Panc1 (cell line): ENCODE results near the gene FOXA3. TPM values are rescaled to one million over a fixed set of nuclear protein-coding genes. Genes with fewer than 3 reads are reported as not detected.

ENCODE experiments used
- ATAC-seq: fragments of 200-7000 bp; cut with Tn5 transposase; 2 replicates; pipeline ENCODE4 v1.9.1; 2020; ENCODE audit warnings: mild to moderate bottlenecking, moderate library complexity
- BruUV-seq: library from RNA; stranded (reverse); fragments of 400-500 nt; replicated peaks from 2 replicates; lab custom pipeline; 2021; lab: Mats Ljungman, UMichigan
- CTCF ChIA-PET: fragments of 300-600 bp; sonication (Branson Sonifier 250); formaldehyde crosslinking; loops from one replicate; lab custom pipeline; 2022; ENCODE audit warnings: antibody characterized with exemption; lab: Charles Lee
- POLR2A ChIA-PET: fragments of 300-600 bp; sonication (Branson Sonifier 250); formaldehyde crosslinking; loops from one replicate; lab custom pipeline; 2022; ENCODE audit warnings: antibody characterized with exemption; lab: Charles Lee
- DNase-seq: peaks from one replicate; pipeline ENCODE4 v3.0.0-alpha.2; 2010; ENCODE audit warnings: low read depth, low spot score
- H3K27ac ChIP-seq: 2 replicates; pipeline ENCODE4 v1.5.1; 2011; ENCODE audit warnings: mild to moderate bottlenecking, low read length, inconsistent platforms
- H3K27me3 ChIP-seq: fragments of 200-500 bp; sonication (Bioruptor generic); 2 replicates; pipeline ENCODE4 v1.6.0; 2014; ENCODE audit warnings: low read length, inconsistent platforms; ENCODE audit not compliant: control insufficient read depth, insufficient read depth
- H3K36me3 ChIP-seq: fragments of 200-500 bp; sonication (Bioruptor generic); 2 replicates; pipeline ENCODE4 v1.5.1; 2014; ENCODE audit warnings: inconsistent platforms, mild to moderate bottlenecking, low read length, moderate library complexity; ENCODE audit not compliant: control insufficient read depth, insufficient read depth
- H3K4me1 ChIP-seq: 2 replicates; pipeline ENCODE4 v1.5.1; 2011; ENCODE audit warnings: inconsistent platforms, mild to moderate bottlenecking, low read length, moderate library complexity; ENCODE audit not compliant: control insufficient read depth, insufficient read depth
- H3K4me3 ChIP-seq, 2 experiments: 2 replicates each; pipeline ENCODE4 v1.5.1; 2011 to 2012; ENCODE audit warnings: low read depth in 2 of 2, low read length in 2 of 2, mild to moderate bottlenecking in 2 of 2, inconsistent platforms in 1 of 2, moderate library complexity in 1 of 2
- H3K9me3 ChIP-seq: fragments of 200-500 bp; sonication (Bioruptor generic); 2 replicates; pipeline ENCODE4 v1.5.1; 2014; ENCODE audit warnings: low read depth, mild to moderate bottlenecking, inconsistent platforms, low read length, moderate library complexity; ENCODE audit not compliant: control insufficient read depth, insufficient read depth
- POLR2AphosphoS5 ChIP-seq: IDR thresholded peaks from 2 replicates; pipeline ENCODE4 v1.6.1; 2012; ENCODE audit warnings: mild to moderate bottlenecking, low read depth, low read length, moderate library complexity
- SIN3A ChIP-seq: IDR thresholded peaks from 2 replicates; pipeline ENCODE4 v1.6.1; 2012; ENCODE audit warnings: low read depth, mild to moderate bottlenecking, low read length, moderate library complexity, borderline replicate concordance; ENCODE audit not compliant: insufficient read depth
- TCF7L2 ChIP-seq: IDR thresholded peaks from 2 replicates; pipeline ENCODE4 v1.6.1; 2011; ENCODE audit warnings: mild to moderate bottlenecking, low read depth, low read length, inconsistent platforms
- in situ Hi-C: cut with HindIII; loops from 2 replicates; pipeline ENCODE4 v1.10.0; 2016; ENCODE audit warnings: low sequenced_read_pairs, low pct_unique_long_range_greater_than_20kb
- intact Hi-C: fragments of 100-400 bp; cut with micrococcal nuclease; formaldehyde crosslinking; loops from one replicate; pipeline ENCODE4 v1.10.0; 2022; ENCODE audit not compliant: unreplicated experiment
- total RNA-seq: library from RNA; stranded (reverse); gene quantifications from one replicate; pipeline ENCODE4 v1.2.1, GENCODE V29; 2021; ENCODE audit not compliant: unreplicated experiment
- TF ChIP-seq, protein P1 (sequence below): fragments of 450-650 bp; IDR thresholded peaks from 2 replicates; pipeline ENCODE4 v1.5.1; 2017; ENCODE audit warnings: mild to moderate bottlenecking
- TF ChIP-seq, protein P2 (sequence below), 2 experiments: IDR thresholded peaks; 2 replicates each; pipeline ENCODE4 v1.6.1; 2011 to 2012; ENCODE audit warnings: low read depth in 2 of 2, control low read depth in 1 of 2, low read length in 1 of 2, mild to moderate bottlenecking in 1 of 2, moderate library complexity in 1 of 2; ENCODE audit not compliant: insufficient read depth in 1 of 2

Gene FOXA3
- total RNA-seq, 1 experiment from 2014 or later = 0.26 TPM

- TF ChIP-seq, protein P1, sequence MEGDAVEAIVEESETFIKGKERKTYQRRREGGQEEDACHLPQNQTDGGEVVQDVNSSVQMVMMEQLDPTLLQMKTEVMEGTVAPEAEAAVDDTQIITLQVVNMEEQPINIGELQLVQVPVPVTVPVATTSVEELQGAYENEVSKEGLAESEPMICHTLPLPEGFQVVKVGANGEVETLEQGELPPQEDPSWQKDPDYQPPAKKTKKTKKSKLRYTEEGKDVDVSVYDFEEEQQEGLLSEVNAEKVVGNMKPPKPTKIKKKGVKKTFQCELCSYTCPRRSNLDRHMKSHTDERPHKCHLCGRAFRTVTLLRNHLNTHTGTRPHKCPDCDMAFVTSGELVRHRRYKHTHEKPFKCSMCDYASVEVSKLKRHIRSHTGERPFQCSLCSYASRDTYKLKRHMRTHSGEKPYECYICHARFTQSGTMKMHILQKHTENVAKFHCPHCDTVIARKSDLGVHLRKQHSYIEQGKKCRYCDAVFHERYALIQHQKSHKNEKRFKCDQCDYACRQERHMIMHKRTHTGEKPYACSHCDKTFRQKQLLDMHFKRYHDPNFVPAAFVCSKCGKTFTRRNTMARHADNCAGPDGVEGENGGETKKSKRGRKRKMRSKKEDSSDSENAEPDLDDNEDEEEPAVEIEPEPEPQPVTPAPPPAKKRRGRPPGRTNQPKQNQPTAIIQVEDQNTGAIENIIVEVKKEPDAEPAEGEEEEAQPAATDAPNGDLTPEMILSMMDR = no peak
- TF ChIP-seq TCF7L2 (no peak), POLR2AphosphoS5 (no peak)
- TF ChIP-seq, protein P2, sequence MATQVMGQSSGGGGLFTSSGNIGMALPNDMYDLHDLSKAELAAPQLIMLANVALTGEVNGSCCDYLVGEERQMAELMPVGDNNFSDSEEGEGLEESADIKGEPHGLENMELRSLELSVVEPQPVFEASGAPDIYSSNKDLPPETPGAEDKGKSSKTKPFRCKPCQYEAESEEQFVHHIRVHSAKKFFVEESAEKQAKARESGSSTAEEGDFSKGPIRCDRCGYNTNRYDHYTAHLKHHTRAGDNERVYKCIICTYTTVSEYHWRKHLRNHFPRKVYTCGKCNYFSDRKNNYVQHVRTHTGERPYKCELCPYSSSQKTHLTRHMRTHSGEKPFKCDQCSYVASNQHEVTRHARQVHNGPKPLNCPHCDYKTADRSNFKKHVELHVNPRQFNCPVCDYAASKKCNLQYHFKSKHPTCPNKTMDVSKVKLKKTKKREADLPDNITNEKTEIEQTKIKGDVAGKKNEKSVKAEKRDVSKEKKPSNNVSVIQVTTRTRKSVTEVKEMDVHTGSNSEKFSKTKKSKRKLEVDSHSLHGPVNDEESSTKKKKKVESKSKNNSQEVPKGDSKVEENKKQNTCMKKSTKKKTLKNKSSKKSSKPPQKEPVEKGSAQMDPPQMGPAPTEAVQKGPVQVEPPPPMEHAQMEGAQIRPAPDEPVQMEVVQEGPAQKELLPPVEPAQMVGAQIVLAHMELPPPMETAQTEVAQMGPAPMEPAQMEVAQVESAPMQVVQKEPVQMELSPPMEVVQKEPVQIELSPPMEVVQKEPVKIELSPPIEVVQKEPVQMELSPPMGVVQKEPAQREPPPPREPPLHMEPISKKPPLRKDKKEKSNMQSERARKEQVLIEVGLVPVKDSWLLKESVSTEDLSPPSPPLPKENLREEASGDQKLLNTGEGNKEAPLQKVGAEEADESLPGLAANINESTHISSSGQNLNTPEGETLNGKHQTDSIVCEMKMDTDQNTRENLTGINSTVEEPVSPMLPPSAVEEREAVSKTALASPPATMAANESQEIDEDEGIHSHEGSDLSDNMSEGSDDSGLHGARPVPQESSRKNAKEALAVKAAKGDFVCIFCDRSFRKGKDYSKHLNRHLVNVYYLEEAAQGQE (IDR thresholded peaks at IDR 0.05; ENCODE audit: insufficient read depth in 1 of 2, low read depth in 2 of 2, low read length in 1 of 2) = no peak
Measured at GRCh38 chr19:45918721-45919120, 54.6 kb downstream of the FOXA3 start.

DNA sequence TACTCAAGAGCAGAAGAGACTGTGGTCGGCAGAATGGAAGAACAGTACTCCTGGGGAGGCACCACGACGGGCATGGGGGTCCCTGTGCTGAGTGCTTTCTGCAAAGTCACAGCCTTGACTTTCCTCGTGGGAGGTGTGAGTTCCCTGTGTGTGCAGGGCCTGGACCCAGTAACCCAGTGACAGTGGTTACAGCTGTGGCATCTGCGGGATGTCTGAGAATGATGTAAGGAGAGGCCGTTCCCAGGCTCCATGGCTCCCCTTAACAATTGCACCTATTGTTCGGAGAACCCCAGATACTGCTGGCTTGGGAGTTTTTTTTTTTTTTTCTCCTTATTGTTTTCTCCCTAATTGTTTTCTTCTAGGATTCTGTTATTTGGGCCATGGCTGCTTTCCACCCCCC is 55.6 kb downstream of the FOXA3 start:
- Histone ChIP-seq H3K36me3 (no peaks in the 10 kb centered on the region), H3K9me3 (no peaks in the 10 kb centered on the region), H3K4me3 (no peak overlapping the region), H3K27ac (no peak overlapping the region), H3K27me3 (no peaks in the 10 kb centered on the region), H3K4me1 (no peaks in the 10 kb centered on the region)
- no peak for DNase-seq
- in situ Hi-C loops = no loop called here
- ChIA-PET POLR2A (no interaction called here), CTCF (interaction anchor here (0.6 kb wide), 1 partner anchor 86 kb away, joined by 3 read pairs; no protein-coding TSS in a partner anchor)
- ATAC-seq = no peak
- TF ChIP-seq POLR2AphosphoS5 (no peak), SIN3A (no peak), TCF7L2 (no peak)
- TF ChIP-seq, protein P2 (IDR thresholded peaks at IDR 0.05; ENCODE audit: insufficient read depth in 1 of 2, low read depth in 2 of 2, low read length in 1 of 2) = no peak
- TF ChIP-seq, protein P1 = no peak
- intact Hi-C loops = no loop called here
- no TSS peak for BruUV-seq

More at GRCh38 chr19:45918721-45919120, 54.6 kb downstream of the FOXA3 start:
- DNase-seq (no peak), ATAC-seq (no peak)
- no peaks in the 10 kb centered on the region for H3K9me3 ChIP-seq
- H3K27ac ChIP-seq = no peak overlapping the region
- intact Hi-C loops = no loop called here
- H3K4me1 ChIP-seq = no peaks in the 10 kb centered on the region
- ChIA-PET POLR2A (no interaction called here), CTCF (no interaction called here)
- no peaks in the 10 kb centered on the region for H3K27me3 ChIP-seq
- H3K4me3 ChIP-seq = no peak overlapping the region
- in situ Hi-C loops = no loop called here
- H3K36me3 ChIP-seq = no peaks in the 10 kb centered on the region
- BruUV-seq = no TSS peak
